Astrocyte (in vitro differentiated cells and primary cell): Measurements from ENCODE around the gene ETS1. TPM values are rescaled to one million over a fixed set of nuclear protein-coding genes. Genes with fewer than 3 reads are reported as not detected.

Experiments used
- DNase-seq: peaks from one replicate; pipeline ENCODE4 v3.0.0-alpha.2; 2010; ENCODE audit warnings: low read depth
- FAIRE-seq: peaks from 2 replicates; lab custom pipeline; 2011; peaks lifted over from hg19 to GRCh38; lab: Jason Lieb, UNC
- H2AFZ ChIP-seq: 2 replicates; pipeline ENCODE4 v1.6.0; 2012; ENCODE audit warnings: low read depth, low read length, inconsistent platforms
- H3K27ac ChIP-seq: 2 replicates; pipeline ENCODE4 v1.5.1; 2011; ENCODE audit warnings: low read depth, low read length, inconsistent platforms
- H3K27me3 ChIP-seq: 2 replicates; pipeline ENCODE4 v1.6.0; 2011; ENCODE audit warnings: low read length, inconsistent platforms; ENCODE audit not compliant: insufficient read depth
- H3K36me3 ChIP-seq: 2 replicates; pipeline ENCODE4 v1.5.1; 2011; ENCODE audit warnings: low read length, inconsistent platforms; ENCODE audit not compliant: insufficient read depth
- H3K4me1 ChIP-seq: 2 replicates; pipeline ENCODE4 v1.5.1; 2011; ENCODE audit warnings: low read length, inconsistent platforms; ENCODE audit not compliant: insufficient read depth
- H3K4me2 ChIP-seq: 2 replicates; pipeline ENCODE4 v1.6.0; 2012; ENCODE audit warnings: low read length, inconsistent platforms
- H3K4me3 ChIP-seq: 2 replicates; pipeline ENCODE4 v1.5.1; 2011; ENCODE audit warnings: low read depth, mild to moderate bottlenecking, low read length, inconsistent platforms; ENCODE audit not compliant: insufficient read depth
- H3K79me2 ChIP-seq: 2 replicates; pipeline ENCODE4 v1.6.0; 2012; ENCODE audit warnings: mild to moderate bottlenecking, low read length, inconsistent platforms; ENCODE audit not compliant: insufficient read depth
- H3K9ac ChIP-seq: 2 replicates; pipeline ENCODE4 v1.6.0; 2012; ENCODE audit warnings: mild to moderate bottlenecking, low read length, inconsistent platforms
- H3K9me3 ChIP-seq: 2 replicates; pipeline ENCODE4 v1.5.1; 2012; ENCODE audit warnings: low read depth, mild to moderate bottlenecking, low read length, inconsistent platforms; ENCODE audit not compliant: insufficient read depth
- H4K20me1 ChIP-seq: 2 replicates; pipeline ENCODE4 v1.6.0; 2012; ENCODE audit warnings: low read length, inconsistent platforms; ENCODE audit not compliant: insufficient read depth
- H3K27ac Mint-ChIP-seq: one replicate; pipeline ENCODE4 v1.8.0; 2021; ENCODE audit warnings: mild to moderate bottlenecking, mixed read lengths; ENCODE audit not compliant: unreplicated experiment
- H3K27me3 Mint-ChIP-seq: one replicate; pipeline ENCODE4 v1.8.0; 2021; ENCODE audit warnings: low read depth, mixed read lengths; ENCODE audit not compliant: unreplicated experiment
- H3K36me3 Mint-ChIP-seq: one replicate; pipeline ENCODE4 v1.8.0; 2021; ENCODE audit warnings: low read depth, mixed read lengths; ENCODE audit not compliant: unreplicated experiment
- H3K4me1 Mint-ChIP-seq: one replicate; pipeline ENCODE4 v1.8.0; 2021; ENCODE audit warnings: low read depth, mixed read lengths; ENCODE audit not compliant: unreplicated experiment
- H3K4me3 Mint-ChIP-seq: one replicate; pipeline ENCODE4 v1.8.0; 2021; ENCODE audit warnings: mild to moderate bottlenecking, moderate library complexity, mixed read lengths; ENCODE audit not compliant: unreplicated experiment
- H3K9me3 Mint-ChIP-seq: one replicate; pipeline ENCODE4 v1.8.0; 2021; ENCODE audit warnings: mild to moderate bottlenecking, mixed read lengths; ENCODE audit not compliant: unreplicated experiment
- EZH2 ChIP-seq: IDR thresholded peaks from 2 replicates; pipeline ENCODE4 v1.6.1; 2012; ENCODE audit warnings: mild to moderate bottlenecking, low read length, inconsistent platforms; ENCODE audit not compliant: insufficient read depth
- total RNA-seq: library from RNA; stranded (reverse); gene quantifications from 2 replicates; pipeline ENCODE4 v1.2.1, GENCODE V29; 2021
- TF ChIP-seq, protein P1 (sequence below): IDR thresholded peaks from 2 replicates; pipeline ENCODE4 v1.5.1; 2011; ENCODE audit warnings: low read depth, mild to moderate bottlenecking, inconsistent platforms, low read length, moderate library complexity; ENCODE audit not compliant: insufficient read depth

ETS1 gene
- total RNA-seq, 1 donor from 2014 or later, result 107 TPM

DNA sequence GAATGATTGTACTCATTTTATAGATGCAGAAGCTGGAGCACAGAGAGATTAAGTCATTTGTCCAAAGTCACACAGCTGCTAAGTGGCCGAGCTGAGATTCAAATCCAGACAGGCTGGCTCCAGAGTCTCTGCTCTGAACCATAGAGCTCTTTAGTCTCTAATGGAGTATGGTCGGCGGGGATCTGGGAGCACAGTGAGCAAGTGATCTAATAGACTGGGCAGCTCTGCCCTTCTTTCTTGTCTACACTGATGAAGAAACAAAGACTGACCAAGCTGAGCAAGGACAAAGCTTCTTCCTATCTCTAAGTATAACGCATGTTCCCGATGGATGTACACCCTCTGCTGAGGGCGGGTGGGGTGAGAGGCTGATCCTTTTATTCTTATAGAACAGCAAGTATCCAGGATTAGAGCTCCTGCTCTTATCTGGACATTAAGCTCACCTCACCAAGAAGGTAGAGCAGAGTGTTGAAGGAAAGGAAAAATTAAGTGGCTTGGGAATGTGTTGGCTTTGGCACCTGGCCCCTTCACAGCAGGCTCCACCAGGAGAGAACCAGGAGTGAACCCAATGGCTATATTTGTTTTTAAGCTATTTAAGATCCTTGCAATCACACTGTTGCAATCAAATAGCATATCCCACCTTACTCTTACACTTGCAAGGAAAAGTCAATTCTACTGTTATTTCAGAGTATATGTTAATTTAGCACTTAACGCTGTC lies 68.7 kb downstream of the ETS1 start:
- Histone ChIP-seq H3K9ac (peak overlapping the region; percentile 100), H3K27me3 (no peaks in the 10 kb centered on the region), H3K9me3 (no peaks in the 10 kb centered on the region), H3K4me2 (peak overlapping the region; percentile 92), H3K4me1 (peaks cover 67% of the 10 kb centered on the region), H2AFZ (no peak overlapping the region), H3K36me3 (no peaks in the 10 kb centered on the region), H4K20me1 (peaks cover 78% of the 10 kb centered on the region), H3K79me2 (peaks cover 84% of the 10 kb centered on the region), H3K4me3 (peak overlapping the region; percentile 94), H3K27ac (peak overlapping the region; percentile 98)
- Mint-ChIP-seq H3K36me3 (peaks cover 2% of the 10 kb centered on the region), H3K27me3 (no peaks in the 10 kb centered on the region), H3K9me3 (no peaks in the 10 kb centered on the region), H3K4me1 (peaks cover 63% of the 10 kb centered on the region), H3K27ac (peak overlapping the region; percentile 59), H3K4me3 (peak overlapping the region; percentile 90)
- no peak for TF ChIP-seq EZH2
- TF ChIP-seq, protein P1, sequence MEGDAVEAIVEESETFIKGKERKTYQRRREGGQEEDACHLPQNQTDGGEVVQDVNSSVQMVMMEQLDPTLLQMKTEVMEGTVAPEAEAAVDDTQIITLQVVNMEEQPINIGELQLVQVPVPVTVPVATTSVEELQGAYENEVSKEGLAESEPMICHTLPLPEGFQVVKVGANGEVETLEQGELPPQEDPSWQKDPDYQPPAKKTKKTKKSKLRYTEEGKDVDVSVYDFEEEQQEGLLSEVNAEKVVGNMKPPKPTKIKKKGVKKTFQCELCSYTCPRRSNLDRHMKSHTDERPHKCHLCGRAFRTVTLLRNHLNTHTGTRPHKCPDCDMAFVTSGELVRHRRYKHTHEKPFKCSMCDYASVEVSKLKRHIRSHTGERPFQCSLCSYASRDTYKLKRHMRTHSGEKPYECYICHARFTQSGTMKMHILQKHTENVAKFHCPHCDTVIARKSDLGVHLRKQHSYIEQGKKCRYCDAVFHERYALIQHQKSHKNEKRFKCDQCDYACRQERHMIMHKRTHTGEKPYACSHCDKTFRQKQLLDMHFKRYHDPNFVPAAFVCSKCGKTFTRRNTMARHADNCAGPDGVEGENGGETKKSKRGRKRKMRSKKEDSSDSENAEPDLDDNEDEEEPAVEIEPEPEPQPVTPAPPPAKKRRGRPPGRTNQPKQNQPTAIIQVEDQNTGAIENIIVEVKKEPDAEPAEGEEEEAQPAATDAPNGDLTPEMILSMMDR, result no peak
- no peak for DNase-seq
- FAIRE-seq, result no peak

DNA sequence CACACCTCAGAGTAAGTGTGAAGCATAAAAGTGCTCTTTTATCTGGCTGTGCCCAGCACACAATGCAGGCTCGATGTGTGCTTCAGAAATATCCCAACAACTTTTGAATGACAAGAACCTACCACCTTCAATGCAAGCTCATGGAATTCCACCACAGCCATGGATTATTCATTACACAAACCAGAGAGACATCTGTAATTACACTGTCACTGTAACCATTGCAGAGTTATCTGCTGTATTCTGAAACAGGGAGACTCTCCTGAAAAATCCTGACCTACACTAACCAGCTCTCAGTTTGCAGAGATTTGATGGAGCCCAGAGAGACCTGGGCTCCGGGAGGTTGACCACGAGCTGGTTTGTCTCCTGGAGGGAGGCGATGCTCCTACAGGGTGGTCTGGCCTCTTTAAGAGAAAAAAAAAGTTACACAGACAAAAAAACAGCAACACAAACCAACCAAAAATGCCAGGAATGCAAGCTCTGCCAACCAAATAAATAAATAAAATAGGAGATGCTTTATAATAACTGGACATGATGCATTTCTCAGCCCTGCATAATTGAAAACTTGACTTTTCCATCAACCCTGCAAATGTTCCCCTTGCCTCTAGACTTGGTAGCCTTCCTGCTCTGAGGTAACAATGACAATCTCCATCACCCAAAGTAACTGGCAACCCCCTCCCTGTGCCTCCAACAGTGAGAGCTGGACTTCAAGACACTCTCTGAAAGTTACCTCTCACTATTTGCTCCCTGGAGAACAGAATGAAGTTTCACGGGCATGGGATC lies 69.7 kb downstream of the ETS1 start:
- no peaks in the 10 kb centered on the region for H3K9me3 Mint-ChIP-seq
- Histone ChIP-seq H3K9me3 (no peaks in the 10 kb centered on the region), H3K27me3 (no peaks in the 10 kb centered on the region), H4K20me1 (peaks cover 88% of the 10 kb centered on the region), H3K9ac (peak overlapping the region; percentile 100), H3K4me2 (peak overlapping the region; percentile 92), H3K4me1 (peaks cover 57% of the 10 kb centered on the region), H2AFZ (no peak overlapping the region), H3K27ac (peak overlapping the region; percentile 98), H3K36me3 (peaks cover 5% of the 10 kb centered on the region), H3K79me2 (peaks cover 94% of the 10 kb centered on the region), H3K4me3 (peak overlapping the region; percentile 94)
- peak overlapping the region; percentile 42 for H3K27ac Mint-ChIP-seq
- H3K4me3 Mint-ChIP-seq, result peak overlapping the region; percentile 90
- FAIRE-seq, result peak; percentile 78
- peaks cover 2% of the 10 kb centered on the region for H3K36me3 Mint-ChIP-seq
- TF ChIP-seq, protein P1, result no peak
- TF ChIP-seq EZH2, result no peak
- DNase-seq, result peak; percentile 56
- peaks cover 58% of the 10 kb centered on the region for H3K4me1 Mint-ChIP-seq
- H3K27me3 Mint-ChIP-seq, result no peaks in the 10 kb centered on the region
